Hematopoietic multipotent progenitor cell treated with erythropoietin and hydrocortisone succinate and interleukin-3 and kit ligand, for 8 days (in vitro differentiated cells): Measurements from ENCODE around the gene HLA-DMA.
A peak's percentile ranks its signal among the peaks of the same experiment; 100 is the strongest.
"Not testable (repeated sequence)": the region's sequence is repeated elsewhere in the genome, so short reads cannot be mapped to it uniquely, and the experiment has no call there.

Experiments
- DNase-seq: peaks from one replicate; pipeline ENCODE4 v3.0.0-alpha.2; 2015

Gene HLA-DMA

GRCh38 chr6:32953775-32954174 is 878 bp upstream of the HLA-DMA start:
- DNase-seq = peak; percentile 62

- no peak for DNase-seq
These were observed 2.4 kb downstream of the HLA-DMA start for GRCh38 chr6:32950449-32950848.

- DNase-seq = no peak
These were observed 2.9 kb downstream of the HLA-DMA start for GRCh38 chr6:32950010-32950409.

- DNase-seq = no peak
These were observed 3.8 kb downstream of the HLA-DMA start for GRCh38 chr6:32949113-32949512.

- DNase-seq = peak; percentile 52
These were observed 5.1 kb downstream of the HLA-DMA start for GRCh38 chr6:32947552-32948465.

- DNase-seq = no peak
These were observed 6.0 kb downstream of the HLA-DMA start for GRCh38 chr6:32946893-32947292.

GRCh38 chr6:32945953-32946352 is 6.9 kb downstream of the HLA-DMA start:
- DNase-seq = no peak

GRCh38 chr6:32945108-32945760 is 7.7 kb downstream of the HLA-DMA start:
- DNase-seq = no peak

- no peak for DNase-seq
These were observed 8.8 kb downstream of the HLA-DMA start for GRCh38 chr6:32943864-32944649.

GRCh38 chr6:32942555-32943123 is 10.3 kb downstream of the HLA-DMA start:
- not testable (repeated sequence) for DNase-seq

GRCh38 chr6:32941214-32941768 is 11.6 kb downstream of the HLA-DMA start:
- no peak for DNase-seq

- DNase-seq = peak; percentile 74
These were observed 12.2 kb downstream of the HLA-DMA start, which contains the start of gene HLA-DMB for GRCh38 chr6:32940656-32941213. HLA-DMB (minus strand) TSS chr6:32941028; CDS start chr6:32940807, 221 bp downstream.

- no peak for DNase-seq
These were observed 14.4 kb downstream of the HLA-DMA start for GRCh38 chr6:32938494-32938893.

- DNase-seq = no peak
These were observed 15.7 kb downstream of the HLA-DMA start for GRCh38 chr6:32937230-32937633.

- DNase-seq = no peak
These were observed 16.4 kb downstream of the HLA-DMA start for GRCh38 chr6:32936239-32937152.

GRCh38 chr6:32935551-32936238 is 17.2 kb downstream of the HLA-DMA start:
- DNase-seq = no peak

GRCh38 chr6:32933661-32934085 is 19.2 kb downstream of the HLA-DMA start:
- peak; percentile 85 for DNase-seq

GRCh38 chr6:32932132-32932868 is 20.6 kb downstream of the HLA-DMA start:
- no peak for DNase-seq

- no peak for DNase-seq
These were observed 21.7 kb downstream of the HLA-DMA start for GRCh38 chr6:32931211-32931610.

- DNase-seq = no peak
These were observed 30.8 kb downstream of the HLA-DMA start for GRCh38 chr6:32922083-32922482.
